NCI-H748 treated with DMSO at 0.1 percent for 48 hours (cell line): ENCODE measurements around the gene UCP1.

Experiments used
- DNase-seq: peaks from one replicate; lab custom pipeline; 2025; lab: John Stamatoyannopoulos, UW

UCP1 gene

GRCh38 chr4:140568507-140569306 lies at the start of gene UCP1:
Gene UCP1, minus strand, starts transcription at chr4:140568961. Its CDS starts 232 bp downstream, at chr4:140568729.
- no peak for DNase-seq

- no peak for DNase-seq
Measured at GRCh38 chr4:140617499-140618248, 48.9 kb upstream of the UCP1 start.

- DNase-seq: no peak
Measured at GRCh38 chr4:140615451-140615850, 46.7 kb upstream of the UCP1 start.

GRCh38 chr4:140612357-140612756 lies 43.6 kb upstream of the UCP1 start:
- DNase-seq: no peak

- DNase-seq: no peak
Measured at GRCh38 chr4:140611854-140612253, 43.1 kb upstream of the UCP1 start.

GRCh38 chr4:140609548-140610425 lies 41.0 kb upstream of the UCP1 start:
- peak; percentile 2 for DNase-seq

GRCh38 chr4:140607852-140608251 lies 39.1 kb upstream of the UCP1 start:
- DNase-seq: no peak

GRCh38 chr4:140604544-140604943 lies 35.8 kb upstream of the UCP1 start:
- DNase-seq: no peak

- DNase-seq: no peak
Measured at GRCh38 chr4:140603286-140603685, 34.5 kb upstream of the UCP1 start.

- DNase-seq: no peak
Measured at GRCh38 chr4:140602714-140603113, 34.0 kb upstream of the UCP1 start.

GRCh38 chr4:140600408-140600807 lies 31.6 kb upstream of the UCP1 start:
- DNase-seq: no peak

GRCh38 chr4:140595065-140595464 lies 26.3 kb upstream of the UCP1 start:
- DNase-seq: peak; percentile 26

GRCh38 chr4:140584439-140584838 lies 15.7 kb upstream of the UCP1 start:
- no peak for DNase-seq

- DNase-seq: no peak
Measured at GRCh38 chr4:140581078-140581477, 12.3 kb upstream of the UCP1 start.

- peak; percentile 20 for DNase-seq
Measured at GRCh38 chr4:140579278-140579677, 10.5 kb upstream of the UCP1 start.

GRCh38 chr4:140575489-140575888 lies 6.7 kb upstream of the UCP1 start:
- DNase-seq: no peak

GRCh38 chr4:140571620-140572019 lies 2.9 kb upstream of the UCP1 start:
- no peak for DNase-seq

- no peak for DNase-seq
Measured at GRCh38 chr4:140569307-140569638, 512 bp upstream of the UCP1 start.

- DNase-seq: no peak
Measured at GRCh38 chr4:140559696-140560095, 9.1 kb downstream of the UCP1 start.

GRCh38 chr4:140557831-140558435 lies 10.8 kb downstream of the UCP1 start:
- DNase-seq: no peak

- no peak for DNase-seq
Measured at GRCh38 chr4:140556372-140557085, 12.2 kb downstream of the UCP1 start.
